Muscle layer of colon (tissue), 2 donors: ENCODE data around the gene CDH6.

Experiments
- H3K27ac ChIP-seq: one replicate; pipeline ENCODE4 v1.7.0; 2013; ENCODE audit warnings: low read depth, mild to moderate bottlenecking, low read length, moderate library complexity
- H3K27me3 ChIP-seq, 2 donors: one replicate each; pipeline ENCODE4 v1.7.0; 2013; ENCODE audit warnings: low read length in 2 of 2, mild to moderate bottlenecking in 2 of 2; ENCODE audit not compliant: insufficient read depth in 2 of 2, control insufficient read depth in 1 of 2
- H3K36me3 ChIP-seq: one replicate; pipeline ENCODE4 v1.7.0; 2013; ENCODE audit warnings: mild to moderate bottlenecking, low read length; ENCODE audit not compliant: insufficient read depth
- H3K4me1 ChIP-seq: one replicate; pipeline ENCODE4 v1.7.0; 2013; ENCODE audit warnings: mild to moderate bottlenecking, low read length; ENCODE audit not compliant: insufficient read depth
- H3K4me3 ChIP-seq, 2 donors: one replicate each; pipeline ENCODE4 v1.7.0; 2013; ENCODE audit warnings: low read length in 2 of 2, low read depth in 1 of 2, mild to moderate bottlenecking in 1 of 2, moderate library complexity in 1 of 2
- H3K9ac ChIP-seq: one replicate; pipeline ENCODE4 v1.7.0; 2013; ENCODE audit warnings: low read length
- H3K9me3 ChIP-seq: one replicate; pipeline ENCODE4 v1.7.0; 2013; ENCODE audit warnings: mild to moderate bottlenecking, low read length
- donor health status: abdominal sarcoma.
- donor health status: Adenocarcinoma of cecum.

Gene CDH6

DNA sequence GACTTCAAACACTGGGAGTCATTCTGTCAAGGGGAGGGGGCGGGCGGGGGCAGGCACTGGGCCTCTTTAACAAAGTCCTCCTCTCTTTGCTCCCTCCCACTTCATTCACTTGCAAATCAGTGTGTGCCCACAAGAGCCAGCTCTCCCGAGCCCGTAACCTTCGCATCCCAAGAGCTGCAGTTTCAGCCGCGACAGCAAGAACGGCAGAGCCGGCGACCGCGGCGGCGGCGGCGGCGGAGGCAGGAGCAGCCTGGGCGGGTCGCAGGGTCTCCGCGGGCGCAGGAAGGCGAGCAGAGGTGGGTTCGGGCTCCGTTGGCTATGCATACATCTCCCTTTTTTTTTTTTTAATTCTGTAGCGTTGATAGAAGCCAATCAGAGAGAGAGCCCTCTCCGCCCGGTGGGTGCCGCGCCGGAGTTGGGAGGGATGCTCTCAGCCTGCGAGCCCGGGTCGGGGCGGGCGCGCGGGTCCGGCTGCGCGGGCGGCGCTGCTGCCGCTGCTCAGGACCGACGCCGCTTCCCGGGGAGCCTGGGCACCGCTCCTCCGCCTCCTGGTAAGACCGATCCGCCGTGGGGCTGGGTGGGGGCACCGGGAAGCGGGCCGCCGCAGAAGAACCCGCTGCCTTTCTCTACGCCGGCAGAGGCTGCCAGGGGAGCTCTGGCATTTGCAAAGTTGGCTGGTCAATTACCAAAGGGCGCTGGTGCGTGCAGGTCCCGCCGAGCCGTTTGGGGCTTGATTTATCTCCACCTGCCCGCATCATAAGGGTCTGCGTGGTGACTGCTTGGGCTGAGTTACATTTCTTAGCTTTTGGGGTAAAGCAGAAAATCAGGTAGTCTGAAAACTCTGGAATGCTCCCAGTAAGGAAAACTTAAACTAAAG, at the start of gene CDH6:
TSS of gene CDH6 (plus strand) at position 96 of the 877 bp plus-strand sequence. CDS start 73,788 bp downstream, outside the sequence.
- peaks cover 13% of the 10 kb centered on the region for H3K4me1 ChIP-seq
- no peaks in the 10 kb centered on the region for H3K9me3 ChIP-seq
- H3K27me3 ChIP-seq: peaks cover 20 to 22% of the 10 kb centered on the region in 2 donors
- no peak within 1 kb of the TSS for H3K27ac ChIP-seq
- peak within 1 kb of the TSS; percentile 44 to 52 for H3K4me3 ChIP-seq
- no peaks in the 10 kb centered on the region for H3K36me3 ChIP-seq
- no peak within 1 kb of the TSS for H3K9ac ChIP-seq

DNA sequence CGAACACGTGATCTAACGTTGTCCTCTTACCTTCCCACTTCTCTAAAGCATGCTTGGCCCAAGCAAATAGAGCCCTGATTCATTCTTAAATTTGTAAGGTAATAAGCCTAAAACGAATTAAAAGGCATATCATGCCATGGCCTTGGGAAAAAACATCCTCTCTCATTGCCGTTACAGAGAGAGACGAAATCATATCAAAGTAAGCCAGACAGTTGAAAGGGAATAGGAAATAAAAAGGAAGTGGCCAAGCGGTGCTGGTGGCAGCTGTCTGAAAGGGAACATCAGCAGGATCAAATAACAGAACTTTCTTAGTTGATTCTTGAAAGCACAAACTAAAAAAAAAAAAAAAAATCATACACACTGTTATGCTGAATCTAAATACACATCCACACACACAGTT, 49.1 kb upstream of the CDH6 start:
- Histone ChIP-seq H3K4me3 (no peak overlapping the region), H3K36me3 (no peaks in the 10 kb centered on the region), H3K4me1 (no peaks in the 10 kb centered on the region), H3K27ac (no peak overlapping the region), H3K27me3 (no peaks in the 10 kb centered on the region), H3K9ac (no peak overlapping the region), H3K9me3 (no peaks in the 10 kb centered on the region)

DNA sequence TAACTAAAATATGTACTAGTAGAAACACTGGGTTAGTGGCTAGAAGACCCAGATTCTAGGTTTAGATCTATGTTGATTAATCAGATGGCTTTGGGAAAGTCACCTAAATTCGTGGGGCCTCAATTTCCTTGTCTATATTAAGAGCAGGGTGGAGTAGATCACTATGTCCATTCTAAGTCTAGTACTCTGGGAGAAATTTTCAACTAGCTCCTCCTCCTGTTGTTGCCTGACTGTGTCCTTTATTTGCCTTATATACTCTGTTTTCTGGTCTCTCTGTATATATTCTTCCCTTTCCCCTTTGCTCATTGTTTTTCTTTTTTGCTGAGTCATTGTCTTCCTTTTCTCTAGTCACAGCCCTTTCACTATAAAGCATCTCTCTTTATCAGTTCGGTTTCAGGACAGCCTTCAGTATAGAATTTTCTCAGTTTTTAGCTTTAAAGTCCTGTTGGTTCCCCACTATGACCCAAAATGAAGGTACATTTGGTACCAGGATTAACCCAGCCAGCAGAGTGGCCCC, 44.5 kb upstream of the CDH6 start:
- Histone ChIP-seq H3K27me3 (no peaks in the 10 kb centered on the region), H3K36me3 (no peaks in the 10 kb centered on the region), H3K9me3 (no peaks in the 10 kb centered on the region), H3K9ac (no peak overlapping the region), H3K4me3 (no peak overlapping the region), H3K4me1 (no peaks in the 10 kb centered on the region), H3K27ac (no peak overlapping the region)

DNA sequence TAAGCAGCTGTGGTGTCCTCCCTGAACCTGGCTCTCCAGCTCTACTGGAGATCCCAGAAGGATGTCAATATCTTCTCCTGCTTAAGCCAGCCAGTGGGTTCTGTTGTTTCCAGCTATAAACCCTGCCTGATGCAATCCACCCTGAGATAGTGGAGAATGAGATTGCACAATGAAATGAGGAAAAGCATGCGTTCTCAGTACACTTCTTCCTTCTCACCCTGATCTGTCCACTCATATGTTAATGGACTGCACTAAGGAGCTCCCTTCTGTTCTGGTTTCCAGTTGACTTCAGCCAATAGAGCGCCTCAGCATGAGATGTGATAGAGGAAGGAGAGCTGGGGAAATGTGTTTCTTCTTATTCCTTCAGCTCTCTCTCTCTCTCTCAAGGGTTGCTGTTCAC, 40.0 kb upstream of the CDH6 start:
- H3K27ac ChIP-seq: no peak overlapping the region

DNA sequence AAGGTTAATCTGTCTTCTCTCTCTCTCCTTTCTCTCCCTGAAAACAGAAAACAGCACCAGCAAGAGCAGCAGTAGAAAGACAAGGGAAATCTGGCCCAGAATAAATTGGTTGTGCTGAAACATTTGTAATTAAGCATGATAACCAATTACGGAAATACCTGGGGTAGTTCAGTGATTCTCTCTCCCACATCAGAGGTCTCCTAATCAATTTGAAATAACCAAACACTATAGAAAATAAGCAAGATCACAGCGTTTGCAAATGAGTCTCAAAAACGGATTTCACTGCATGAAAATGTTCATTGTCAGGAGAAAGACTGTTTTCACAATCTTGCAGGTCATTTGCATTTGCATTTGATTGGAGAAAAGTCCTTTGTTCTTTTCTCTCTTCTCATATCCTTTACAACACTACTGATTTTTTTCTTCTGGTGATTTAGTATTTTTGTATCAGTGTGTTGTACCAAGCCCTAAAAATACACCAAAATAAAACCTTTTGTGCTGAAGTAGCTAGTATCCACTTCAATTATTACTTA, 36.8 kb upstream of the CDH6 start:
- Histone ChIP-seq H3K4me3 (no peak overlapping the region), H3K9ac (no peak overlapping the region), H3K36me3 (no peaks in the 10 kb centered on the region), H3K27me3 (peaks cover 0 to 3% of the 10 kb centered on the region in 2 donors), H3K9me3 (no peaks in the 10 kb centered on the region), H3K4me1 (no peaks in the 10 kb centered on the region), H3K27ac (no peak overlapping the region)

More for the DNA sequence above, 40.0 kb upstream of the CDH6 start:
- Histone ChIP-seq H3K4me3 (no peak overlapping the region), H3K27me3 (peaks cover 0 to 3% of the 10 kb centered on the region in 2 donors), H3K36me3 (no peaks in the 10 kb centered on the region), H3K9ac (no peak overlapping the region), H3K9me3 (no peaks in the 10 kb centered on the region), H3K4me1 (no peaks in the 10 kb centered on the region)

DNA sequence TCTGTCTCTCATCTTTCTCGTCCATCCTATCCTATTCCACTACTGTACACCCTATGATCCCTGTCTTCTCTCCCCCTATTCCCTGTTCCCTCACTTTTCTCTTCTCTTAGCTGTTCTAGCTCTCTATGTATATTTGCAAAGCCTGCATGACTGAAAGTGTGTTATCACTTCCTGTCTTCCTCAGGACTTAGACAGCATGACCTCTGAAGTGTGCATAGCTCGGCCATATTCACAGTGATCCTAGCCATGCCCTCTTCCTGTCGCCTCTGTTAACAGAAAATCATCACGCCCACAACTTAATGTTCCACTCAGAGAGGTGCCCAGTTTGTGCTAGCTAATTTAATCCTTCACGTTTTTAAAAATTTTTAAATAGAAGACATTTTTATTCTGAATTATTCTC, 35.8 kb upstream of the CDH6 start:
- H3K27me3 ChIP-seq: peaks cover 0 to 3% of the 10 kb centered on the region in 2 donors

DNA sequence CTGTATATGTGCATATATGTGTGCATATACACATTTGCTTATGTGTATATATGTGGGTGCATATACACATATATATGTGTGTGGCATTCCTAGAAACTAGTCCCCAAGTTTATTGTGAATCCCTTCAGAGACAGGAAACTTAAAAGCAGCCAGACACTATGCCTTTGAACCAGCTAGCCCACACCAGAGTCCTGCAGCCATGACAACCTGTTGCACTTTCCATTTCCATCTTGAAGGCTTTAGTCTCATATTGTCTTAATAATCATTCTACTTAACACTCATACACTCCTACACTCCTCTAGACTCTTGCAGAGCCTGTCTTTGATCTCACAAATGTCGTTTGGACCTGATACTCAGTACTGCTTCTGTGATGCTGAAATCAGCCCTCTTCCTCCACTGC, 34.8 kb upstream of the CDH6 start:
- Histone ChIP-seq H3K27me3 (peaks cover 0 to 3% of the 10 kb centered on the region in 2 donors), H3K36me3 (no peaks in the 10 kb centered on the region), H3K4me3 (no peak overlapping the region), H3K27ac (no peak overlapping the region), H3K9ac (no peak overlapping the region), H3K4me1 (no peaks in the 10 kb centered on the region), H3K9me3 (no peaks in the 10 kb centered on the region)

More for the DNA sequence above, 35.8 kb upstream of the CDH6 start:
- no peak overlapping the region for H3K27ac ChIP-seq
- H3K9me3 ChIP-seq: no peaks in the 10 kb centered on the region
- no peaks in the 10 kb centered on the region for H3K36me3 ChIP-seq
- no peaks in the 10 kb centered on the region for H3K4me1 ChIP-seq
- H3K9ac ChIP-seq: no peak overlapping the region
- no peak overlapping the region for H3K4me3 ChIP-seq

DNA sequence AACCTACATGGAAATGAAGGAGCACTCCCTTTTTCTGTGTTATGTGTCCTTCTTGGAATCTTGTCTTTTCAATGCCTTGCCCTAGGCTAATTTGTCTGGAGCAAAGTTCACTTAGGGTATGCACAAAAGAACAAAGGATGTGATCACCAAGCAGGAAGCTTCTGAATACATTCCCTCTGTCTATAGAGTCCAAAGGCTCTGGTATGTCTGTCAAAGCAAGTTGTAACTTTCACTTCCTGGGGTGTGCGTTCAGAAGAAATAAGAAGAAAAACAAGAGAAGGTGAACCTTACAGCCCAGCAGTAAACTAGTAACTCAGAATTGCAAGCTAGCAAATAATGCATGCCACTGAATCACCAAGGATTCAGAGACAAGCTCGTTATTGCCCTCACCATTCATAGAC, 31.7 kb upstream of the CDH6 start:
- no peaks in the 10 kb centered on the region for H3K27me3 ChIP-seq
- H3K9ac ChIP-seq: no peak overlapping the region
- no peak overlapping the region for H3K27ac ChIP-seq
- H3K9me3 ChIP-seq: no peaks in the 10 kb centered on the region
- no peak overlapping the region for H3K4me3 ChIP-seq
- no peaks in the 10 kb centered on the region for H3K4me1 ChIP-seq
- no peaks in the 10 kb centered on the region for H3K36me3 ChIP-seq

DNA sequence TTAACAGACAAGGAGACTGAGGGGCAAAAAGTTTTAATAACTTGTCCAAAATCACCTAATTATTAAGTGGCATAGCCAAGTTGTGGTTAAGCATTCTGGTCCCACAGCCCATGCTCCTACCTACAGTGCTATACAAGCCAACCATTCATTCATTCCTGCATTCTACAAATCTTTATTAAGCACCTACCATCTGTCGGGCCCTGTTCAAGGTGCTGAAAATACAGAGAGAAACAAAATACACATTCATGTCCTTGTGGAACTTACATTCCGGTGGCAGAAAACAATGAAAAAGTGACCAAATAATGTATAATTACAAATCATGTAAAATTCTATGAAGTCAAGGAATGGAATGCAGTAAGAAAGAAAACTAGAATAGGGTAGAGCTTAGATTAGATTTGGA, 27.8 kb upstream of the CDH6 start:
- no peak overlapping the region for H3K27ac ChIP-seq
- H3K4me3 ChIP-seq: no peak overlapping the region
- H3K4me1 ChIP-seq: no peaks in the 10 kb centered on the region
- no peaks in the 10 kb centered on the region for H3K36me3 ChIP-seq
- H3K27me3 ChIP-seq: no peaks in the 10 kb centered on the region
- H3K9me3 ChIP-seq: no peaks in the 10 kb centered on the region
- no peak overlapping the region for H3K9ac ChIP-seq

DNA sequence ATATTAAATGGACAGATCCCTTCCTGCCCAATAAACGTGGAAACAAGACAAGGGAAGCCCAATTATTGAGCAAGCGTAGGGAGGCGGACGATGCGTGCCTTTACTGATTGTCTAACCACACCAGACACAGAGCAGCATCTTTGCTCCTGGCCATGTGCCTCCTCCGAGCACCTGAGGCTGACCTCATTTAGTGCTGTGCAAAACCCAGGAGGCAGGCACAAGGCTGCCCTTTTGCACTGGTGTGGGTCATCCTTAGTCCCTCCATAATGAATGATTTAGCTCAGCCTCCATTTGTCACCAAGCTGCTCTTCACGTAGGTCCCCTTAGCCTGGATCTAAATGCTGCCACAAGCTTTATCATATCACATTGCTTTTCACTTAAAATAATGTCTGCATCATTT, 24.1 kb upstream of the CDH6 start:
- no peaks in the 10 kb centered on the region for H3K27me3 ChIP-seq
- H3K4me3 ChIP-seq: no peak overlapping the region
- no peaks in the 10 kb centered on the region for H3K36me3 ChIP-seq
- H3K9me3 ChIP-seq: no peaks in the 10 kb centered on the region
- no peak overlapping the region for H3K9ac ChIP-seq
- H3K27ac ChIP-seq: no peak overlapping the region
- H3K4me1 ChIP-seq: no peaks in the 10 kb centered on the region

DNA sequence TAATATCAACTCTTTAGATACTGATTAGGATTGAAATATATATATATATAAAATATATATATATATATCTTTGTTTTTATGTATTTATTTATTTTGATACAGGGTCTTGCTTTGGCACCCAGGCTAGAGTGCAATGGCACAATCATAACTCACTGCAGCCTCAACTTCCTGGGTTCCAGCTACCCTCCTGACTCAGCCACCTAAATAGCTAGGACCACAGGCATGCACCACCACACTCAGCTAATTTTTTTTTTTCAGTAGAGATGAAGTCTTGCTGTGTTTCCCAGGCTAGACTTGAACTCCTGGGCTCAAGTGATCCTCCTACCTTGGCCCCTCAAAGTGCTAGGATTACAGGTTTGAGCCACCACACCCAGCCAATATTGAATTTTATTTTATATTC, 20.6 kb upstream of the CDH6 start:
- Histone ChIP-seq H3K27ac (no peak overlapping the region), H3K4me1 (no peaks in the 10 kb centered on the region), H3K36me3 (no peaks in the 10 kb centered on the region), H3K27me3 (no peaks in the 10 kb centered on the region), H3K9ac (no peak overlapping the region), H3K4me3 (no peak overlapping the region), H3K9me3 (no peaks in the 10 kb centered on the region)
